Peyer's patch (tissue), 4 donors: Measurements from ENCODE around the gene GPR87.

ENCODE experiments used
- CTCF ChIP-seq, 6 experiments: fragments of 450-650 bp in 4 of 6; fragments of 200-600 bp in 2 of 6; sonication (generic) in 1 of 6; IDR thresholded peaks; one replicate each; pipeline ENCODE4 v1.5.1; 2017 to 2019; ENCODE audit warnings: antibody characterized with exemption in 6 of 6, mild to moderate bottlenecking in 3 of 6, moderate library complexity in 1 of 6
- POLR2A ChIP-seq, 2 donors: fragments of 450-650 bp; IDR thresholded peaks; one replicate each; pipeline ENCODE4 v1.5.1; 2017; ENCODE audit warnings: antibody characterized with exemption in 2 of 2, mild to moderate bottlenecking in 2 of 2, moderate library complexity in 2 of 2

- TF ChIP-seq CTCF (IDR thresholded peaks at IDR 0.05) (no peak), POLR2A (IDR thresholded peaks at IDR 0.05) (no peak)
These were observed 67.8 kb downstream of the GPR87 start for GRCh38 chr3:151248772-151249337.
